GM23338 (cell line): ENCODE data around the gene SCLY.

Source experiments
- CREB1 ChIP-seq: fragments of 250-450 bp; sonication (Bioruptor Pico); IDR thresholded peaks from 2 replicates; pipeline ENCODE4 v1.5.0; 2020; ENCODE audit warnings: low read depth, mild to moderate bottlenecking, moderate library complexity
- EZH2 ChIP-seq: fragments of 200-600 bp; sonication (generic); IDR thresholded peaks from one replicate; pipeline ENCODE4 v1.8.0; 2017; ENCODE audit warnings: antibody characterized with exemption, mild to moderate bottlenecking, low read depth; ENCODE audit not compliant: unreplicated experiment
- JUNB ChIP-seq: IDR thresholded peaks from one replicate; pipeline ENCODE4 v1.6.1; 2016; ENCODE audit warnings: antibody characterized with exemption; ENCODE audit not compliant: unreplicated experiment
- ZNF114 ChIP-seq: fragments of 250-450 bp; sonication (Bioruptor Pico); IDR thresholded peaks from 2 replicates; pipeline ENCODE4 v1.5.0; 2020; ENCODE audit warnings: mild to moderate bottlenecking, moderate library complexity
- TF ChIP-seq, protein P1 (sequence below), 2 experiments: fragments of 200-600 bp in 1 of 2; sonication (generic) in 1 of 2; conservative IDR thresholded peaks; 2 replicates each; pipeline versions ENCODE4 v1.5.1 to v1.6.1; 2016 to 2017; ENCODE audit warnings: antibody characterized with exemption in 2 of 2, low read depth in 2 of 2, mild to moderate bottlenecking in 2 of 2, moderate library complexity in 1 of 2
- TF ChIP-seq, protein P2 (sequence below): IDR thresholded peaks from one replicate; pipeline ENCODE4 v1.6.1; 2018; ENCODE audit warnings: antibody characterized with exemption; ENCODE audit not compliant: unreplicated experiment
- TF ChIP-seq, protein P3 (sequence below): IDR thresholded peaks from 2 replicates; pipeline ENCODE4 v1.6.1; 2016; ENCODE audit warnings: antibody characterized with exemption
- TF ChIP-seq, protein P4 (sequence below): fragments of 250-450 bp; sonication (Bioruptor Pico); IDR thresholded peaks from 2 replicates; pipeline ENCODE4 v1.5.0; 2020; ENCODE audit warnings: mild to moderate bottlenecking, moderate library complexity

DNA sequence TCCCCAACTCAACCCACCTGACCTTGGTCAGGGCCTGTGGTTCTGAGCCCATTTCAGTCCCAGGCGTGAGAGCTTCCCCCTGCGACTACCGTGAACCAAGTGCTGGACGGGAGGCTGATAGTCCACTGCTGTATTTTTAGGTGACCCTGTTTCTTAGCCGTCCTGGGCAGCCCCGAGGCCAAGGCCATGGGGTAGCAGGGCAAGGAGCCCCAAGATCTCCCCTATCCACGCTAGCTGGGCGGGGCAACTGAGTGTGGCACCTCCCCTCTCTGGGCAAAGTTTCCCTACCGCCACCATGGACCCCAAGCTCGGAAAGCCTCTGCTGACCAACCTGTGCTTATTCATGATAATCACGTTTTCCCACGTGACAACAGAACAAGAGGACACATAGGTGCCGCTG, 77.1 kb downstream of the SCLY start:
- TF ChIP-seq EZH2 (no peak), CREB1 (CRISPR knock-in tag) (no peak), JUNB (no peak), ZNF114 (CRISPR knock-in tag) (no peak)
- TF ChIP-seq, protein P1, sequence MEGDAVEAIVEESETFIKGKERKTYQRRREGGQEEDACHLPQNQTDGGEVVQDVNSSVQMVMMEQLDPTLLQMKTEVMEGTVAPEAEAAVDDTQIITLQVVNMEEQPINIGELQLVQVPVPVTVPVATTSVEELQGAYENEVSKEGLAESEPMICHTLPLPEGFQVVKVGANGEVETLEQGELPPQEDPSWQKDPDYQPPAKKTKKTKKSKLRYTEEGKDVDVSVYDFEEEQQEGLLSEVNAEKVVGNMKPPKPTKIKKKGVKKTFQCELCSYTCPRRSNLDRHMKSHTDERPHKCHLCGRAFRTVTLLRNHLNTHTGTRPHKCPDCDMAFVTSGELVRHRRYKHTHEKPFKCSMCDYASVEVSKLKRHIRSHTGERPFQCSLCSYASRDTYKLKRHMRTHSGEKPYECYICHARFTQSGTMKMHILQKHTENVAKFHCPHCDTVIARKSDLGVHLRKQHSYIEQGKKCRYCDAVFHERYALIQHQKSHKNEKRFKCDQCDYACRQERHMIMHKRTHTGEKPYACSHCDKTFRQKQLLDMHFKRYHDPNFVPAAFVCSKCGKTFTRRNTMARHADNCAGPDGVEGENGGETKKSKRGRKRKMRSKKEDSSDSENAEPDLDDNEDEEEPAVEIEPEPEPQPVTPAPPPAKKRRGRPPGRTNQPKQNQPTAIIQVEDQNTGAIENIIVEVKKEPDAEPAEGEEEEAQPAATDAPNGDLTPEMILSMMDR (conservative IDR thresholded peaks at IDR 0.05; ENCODE audit: low read depth in 2 of 2), result no peak
- TF ChIP-seq, protein P2, sequence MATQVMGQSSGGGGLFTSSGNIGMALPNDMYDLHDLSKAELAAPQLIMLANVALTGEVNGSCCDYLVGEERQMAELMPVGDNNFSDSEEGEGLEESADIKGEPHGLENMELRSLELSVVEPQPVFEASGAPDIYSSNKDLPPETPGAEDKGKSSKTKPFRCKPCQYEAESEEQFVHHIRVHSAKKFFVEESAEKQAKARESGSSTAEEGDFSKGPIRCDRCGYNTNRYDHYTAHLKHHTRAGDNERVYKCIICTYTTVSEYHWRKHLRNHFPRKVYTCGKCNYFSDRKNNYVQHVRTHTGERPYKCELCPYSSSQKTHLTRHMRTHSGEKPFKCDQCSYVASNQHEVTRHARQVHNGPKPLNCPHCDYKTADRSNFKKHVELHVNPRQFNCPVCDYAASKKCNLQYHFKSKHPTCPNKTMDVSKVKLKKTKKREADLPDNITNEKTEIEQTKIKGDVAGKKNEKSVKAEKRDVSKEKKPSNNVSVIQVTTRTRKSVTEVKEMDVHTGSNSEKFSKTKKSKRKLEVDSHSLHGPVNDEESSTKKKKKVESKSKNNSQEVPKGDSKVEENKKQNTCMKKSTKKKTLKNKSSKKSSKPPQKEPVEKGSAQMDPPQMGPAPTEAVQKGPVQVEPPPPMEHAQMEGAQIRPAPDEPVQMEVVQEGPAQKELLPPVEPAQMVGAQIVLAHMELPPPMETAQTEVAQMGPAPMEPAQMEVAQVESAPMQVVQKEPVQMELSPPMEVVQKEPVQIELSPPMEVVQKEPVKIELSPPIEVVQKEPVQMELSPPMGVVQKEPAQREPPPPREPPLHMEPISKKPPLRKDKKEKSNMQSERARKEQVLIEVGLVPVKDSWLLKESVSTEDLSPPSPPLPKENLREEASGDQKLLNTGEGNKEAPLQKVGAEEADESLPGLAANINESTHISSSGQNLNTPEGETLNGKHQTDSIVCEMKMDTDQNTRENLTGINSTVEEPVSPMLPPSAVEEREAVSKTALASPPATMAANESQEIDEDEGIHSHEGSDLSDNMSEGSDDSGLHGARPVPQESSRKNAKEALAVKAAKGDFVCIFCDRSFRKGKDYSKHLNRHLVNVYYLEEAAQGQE, result no peak
- TF ChIP-seq, protein P3, sequence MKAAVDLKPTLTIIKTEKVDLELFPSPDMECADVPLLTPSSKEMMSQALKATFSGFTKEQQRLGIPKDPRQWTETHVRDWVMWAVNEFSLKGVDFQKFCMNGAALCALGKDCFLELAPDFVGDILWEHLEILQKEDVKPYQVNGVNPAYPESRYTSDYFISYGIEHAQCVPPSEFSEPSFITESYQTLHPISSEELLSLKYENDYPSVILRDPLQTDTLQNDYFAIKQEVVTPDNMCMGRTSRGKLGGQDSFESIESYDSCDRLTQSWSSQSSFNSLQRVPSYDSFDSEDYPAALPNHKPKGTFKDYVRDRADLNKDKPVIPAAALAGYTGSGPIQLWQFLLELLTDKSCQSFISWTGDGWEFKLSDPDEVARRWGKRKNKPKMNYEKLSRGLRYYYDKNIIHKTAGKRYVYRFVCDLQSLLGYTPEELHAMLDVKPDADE, result no peak
- TF ChIP-seq, protein P4, sequence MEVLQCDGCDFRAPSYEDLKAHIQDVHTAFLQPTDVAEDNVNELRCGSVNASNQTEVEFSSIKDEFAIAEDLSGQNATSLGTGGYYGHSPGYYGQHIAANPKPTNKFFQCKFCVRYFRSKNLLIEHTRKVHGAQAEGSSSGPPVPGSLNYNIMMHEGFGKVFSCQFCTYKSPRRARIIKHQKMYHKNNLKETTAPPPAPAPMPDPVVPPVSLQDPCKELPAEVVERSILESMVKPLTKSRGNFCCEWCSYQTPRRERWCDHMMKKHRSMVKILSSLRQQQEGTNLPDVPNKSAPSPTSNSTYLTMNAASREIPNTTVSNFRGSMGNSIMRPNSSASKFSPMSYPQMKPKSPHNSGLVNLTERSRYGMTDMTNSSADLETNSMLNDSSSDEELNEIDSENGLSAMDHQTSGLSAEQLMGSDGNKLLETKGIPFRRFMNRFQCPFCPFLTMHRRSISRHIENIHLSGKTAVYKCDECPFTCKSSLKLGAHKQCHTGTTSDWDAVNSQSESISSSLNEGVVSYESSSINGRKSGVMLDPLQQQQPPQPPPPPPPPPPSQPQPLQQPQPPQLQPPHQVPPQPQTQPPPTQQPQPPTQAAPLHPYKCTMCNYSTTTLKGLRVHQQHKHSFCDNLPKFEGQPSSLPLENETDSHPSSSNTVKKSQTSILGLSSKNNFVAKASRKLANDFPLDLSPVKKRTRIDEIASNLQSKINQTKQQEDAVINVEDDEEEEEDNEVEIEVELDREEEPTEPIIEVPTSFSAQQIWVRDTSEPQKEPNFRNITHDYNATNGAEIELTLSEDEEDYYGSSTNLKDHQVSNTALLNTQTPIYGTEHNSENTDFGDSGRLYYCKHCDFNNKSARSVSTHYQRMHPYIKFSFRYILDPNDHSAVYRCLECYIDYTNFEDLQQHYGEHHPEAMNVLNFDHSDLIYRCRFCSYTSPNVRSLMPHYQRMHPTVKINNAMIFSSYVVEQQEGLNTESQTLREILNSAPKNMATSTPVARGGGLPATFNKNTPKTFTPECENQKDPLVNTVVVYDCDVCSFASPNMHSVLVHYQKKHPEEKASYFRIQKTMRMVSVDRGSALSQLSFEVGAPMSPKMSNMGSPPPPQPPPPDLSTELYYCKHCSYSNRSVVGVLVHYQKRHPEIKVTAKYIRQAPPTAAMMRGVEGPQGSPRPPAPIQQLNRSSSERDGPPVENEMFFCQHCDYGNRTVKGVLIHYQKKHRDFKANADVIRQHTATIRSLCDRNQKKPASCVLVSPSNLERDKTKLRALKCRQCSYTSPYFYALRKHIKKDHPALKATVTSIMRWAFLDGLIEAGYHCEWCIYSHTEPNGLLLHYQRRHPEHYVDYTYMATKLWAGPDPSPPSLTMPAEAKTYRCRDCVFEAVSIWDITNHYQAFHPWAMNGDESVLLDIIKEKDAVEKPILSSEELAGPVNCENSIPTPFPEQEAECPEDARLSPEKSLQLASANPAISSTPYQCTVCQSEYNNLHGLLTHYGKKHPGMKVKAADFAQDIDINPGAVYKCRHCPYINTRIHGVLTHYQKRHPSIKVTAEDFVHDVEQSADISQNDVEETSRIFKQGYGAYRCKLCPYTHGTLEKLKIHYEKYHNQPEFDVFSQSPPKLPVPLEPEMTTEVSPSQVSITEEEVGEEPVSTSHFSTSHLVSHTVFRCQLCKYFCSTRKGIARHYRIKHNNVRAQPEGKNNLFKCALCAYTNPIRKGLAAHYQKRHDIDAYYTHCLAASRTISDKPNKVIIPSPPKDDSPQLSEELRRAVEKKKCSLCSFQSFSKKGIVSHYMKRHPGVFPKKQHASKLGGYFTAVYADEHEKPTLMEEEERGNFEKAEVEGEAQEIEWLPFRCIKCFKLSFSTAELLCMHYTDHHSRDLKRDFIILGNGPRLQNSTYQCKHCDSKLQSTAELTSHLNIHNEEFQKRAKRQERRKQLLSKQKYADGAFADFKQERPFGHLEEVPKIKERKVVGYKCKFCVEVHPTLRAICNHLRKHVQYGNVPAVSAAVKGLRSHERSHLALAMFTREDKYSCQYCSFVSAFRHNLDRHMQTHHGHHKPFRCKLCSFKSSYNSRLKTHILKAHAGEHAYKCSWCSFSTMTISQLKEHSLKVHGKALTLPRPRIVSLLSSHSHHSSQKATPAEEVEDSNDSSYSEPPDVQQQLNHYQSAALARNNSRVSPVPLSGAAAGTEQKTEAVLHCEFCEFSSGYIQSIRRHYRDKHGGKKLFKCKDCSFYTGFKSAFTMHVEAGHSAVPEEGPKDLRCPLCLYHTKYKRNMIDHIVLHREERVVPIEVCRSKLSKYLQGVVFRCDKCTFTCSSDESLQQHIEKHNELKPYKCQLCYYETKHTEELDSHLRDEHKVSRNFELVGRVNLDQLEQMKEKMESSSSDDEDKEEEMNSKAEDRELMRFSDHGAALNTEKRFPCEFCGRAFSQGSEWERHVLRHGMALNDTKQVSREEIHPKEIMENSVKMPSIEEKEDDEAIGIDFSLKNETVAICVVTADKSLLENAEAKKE (CRISPR knock-in tag), result no peak
